ENCODE data around the gene COL4A2.

DNA sequence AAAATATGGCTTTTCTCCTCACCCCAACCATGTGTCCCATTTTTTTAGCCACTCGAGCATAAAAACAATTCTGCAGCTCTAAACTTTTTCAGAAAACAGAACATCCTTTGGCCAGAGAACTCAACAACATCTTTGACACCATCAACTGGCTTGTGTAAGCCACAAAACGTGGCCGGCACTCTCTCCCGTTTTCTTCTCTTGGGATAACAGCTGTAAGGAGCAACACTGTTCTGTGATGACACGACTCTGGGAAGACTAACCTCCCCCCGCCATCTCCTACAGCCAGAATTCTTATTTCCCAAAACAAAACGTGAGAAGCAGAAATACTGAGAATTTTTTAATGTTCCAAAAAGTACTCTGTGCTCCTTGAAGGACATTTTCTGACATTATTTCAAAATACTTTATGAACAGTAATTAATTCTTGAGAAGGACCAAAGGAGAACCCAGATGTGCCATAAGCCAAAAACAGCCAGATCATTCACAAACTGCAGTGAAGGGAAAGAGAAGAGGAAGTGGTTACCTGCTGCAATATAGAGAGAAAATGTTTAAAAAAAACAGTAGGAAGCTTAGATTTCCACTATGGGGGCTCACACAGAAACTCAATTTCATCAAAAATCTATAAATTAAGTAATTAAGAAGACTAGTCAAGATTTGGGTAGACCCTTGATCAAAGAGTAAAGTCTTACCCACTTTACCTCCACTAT, 25.9 kb upstream of the COL4A2 start:
- no peak for TF ChIP-seq ZNF274 (IDR thresholded peaks at IDR 0.05; ENCODE audit: low read depth, low read length)
- TF ChIP-seq YY1 (IDR thresholded peaks at IDR 0.05; ENCODE audit: insufficient read depth, insufficient read length), result no peak
- no peak for TF ChIP-seq SUZ12 (IDR thresholded peaks at IDR 0.05; ENCODE audit: extremely low read depth, insufficient read depth, insufficient read length)
